Measurements from ENCODE around the gene AUTS2. TPM values are rescaled to one million over a fixed set of nuclear protein-coding genes. Genes with fewer than 3 reads are reported as not detected.

Gene AUTS2
- total and polyA plus RNA-seq, 2 experiments from 2014 or later = 32.0 to 91.0 TPM

- TF ChIP-seq EZH2phosphoT487 (IDR thresholded peaks at IDR 0.05; ENCODE audit: unreplicated experiment) = no peak
- TF ChIP-seq STAT1 (IDR thresholded peaks at IDR 0.05; ENCODE audit: unreplicated experiment) = no peak
Observed at GRCh38 chr7:69681181-69681580, 82.9 kb downstream of the AUTS2 start (continued).

- DNase-seq (ENCODE audit: low spot score) (no peak), ATAC-seq (no peak)
- Histone ChIP-seq H3K27ac (ENCODE audit: low read depth) (no peak overlapping the region), H3K4me3 (no peak overlapping the region), H3K36me3 (ENCODE audit: insufficient read depth) (no peaks in the 10 kb centered on the region), H3K4me2 (no peak overlapping the region), H4K20me1 (replicated peaks; ENCODE audit: insufficient read depth) (no peaks in the 10 kb centered on the region), H3K27me3 (ENCODE audit: insufficient read depth) (no peaks in the 10 kb centered on the region), H2AFZ (no peak overlapping the region), H3K9me2 (ENCODE audit: insufficient read depth) (peaks cover 5% of the 10 kb centered on the region), H3K79me2 (replicated peaks; ENCODE audit: insufficient read depth) (no peaks in the 10 kb centered on the region), H3F3A (replicated peaks; ENCODE audit: low read depth) (no peaks in the 10 kb centered on the region), H3K4me1 (ENCODE audit: insufficient read depth) (peaks cover 13% of the 10 kb centered on the region)
- peaks cover 37% of the 10 kb centered on the region for H3K4me1 Mint-ChIP-seq
- no peak overlapping the region; the same call in 1 of the 2 replicates for H3K27ac Mint-ChIP-seq
- H3K36me3 Mint-ChIP-seq (ENCODE audit: low read depth) = no peaks in the 10 kb centered on the region
- H3K27me3 Mint-ChIP-seq (ENCODE audit: insufficient read depth, low read depth, poor library complexity) = peaks cover 2% of the 10 kb centered on the region
- H3K9me3 Mint-ChIP-seq = no peaks in the 10 kb centered on the region
- TF ChIP-seq ZNF114 (CRISPR knock-in tag; IDR thresholded peaks at IDR 0.05) (no peak), POLR2AphosphoS5 (IDR thresholded peaks at IDR 0.05; ENCODE audit: low read depth) (no peak), ZNF331 (CRISPR knock-in tag; IDR thresholded peaks at IDR 0.05; ENCODE audit: low read depth) (no peak), EZH2 (IDR thresholded peaks at IDR 0.05; ENCODE audit: low read depth, unreplicated experiment) (no peak), JUNB (IDR thresholded peaks at IDR 0.05; ENCODE audit: unreplicated experiment) (no peak), ZNF462 (CRISPR knock-in tag; IDR thresholded peaks at IDR 0.05) (no peak), CTCF (conservative IDR thresholded peaks at IDR 0.05; ENCODE audit: low read depth in 2 of 2) (no peak), ETS1 (IDR thresholded peaks at IDR 0.05) (no peak), CREB1 (CRISPR knock-in tag; IDR thresholded peaks at IDR 0.05; ENCODE audit: low read depth) (no peak), REST (IDR thresholded peaks at IDR 0.05; ENCODE audit: unreplicated experiment) (no peak), STAT1 (IDR thresholded peaks at IDR 0.05; ENCODE audit: unreplicated experiment) (no peak), EZH2phosphoT487 (IDR thresholded peaks at IDR 0.05; ENCODE audit: unreplicated experiment) (no peak)
- no peak overlapping the region for H3K4me3 Mint-ChIP-seq
Observed at GRCh38 chr7:69682518-69682917, 84.2 kb downstream of the AUTS2 start.

Data from GM23338 (cell line).